SU-DHL-6 (cell line): ENCODE measurements around the gene MICAL3.

Experiments
- EZH2phosphoT487 ChIP-seq: fragments of 200-600 bp; sonication (generic), shearing (Covaris generic); conservative IDR thresholded peaks from 2 replicates; pipeline ENCODE4 v1.6.1; 2018; ENCODE audit warnings: mild to moderate bottlenecking, antibody characterized with exemption, low read length, moderate library complexity, mixed read lengths
- TF ChIP-seq, protein P1 (sequence below): fragments of 200-600 bp; sonication (generic); IDR thresholded peaks from one replicate; pipeline ENCODE4 v1.5.1; 2017; ENCODE audit warnings: antibody characterized with exemption, mild to moderate bottlenecking, low read length, moderate library complexity; ENCODE audit not compliant: insufficient read depth, poor library complexity, severe bottlenecking

DNA sequence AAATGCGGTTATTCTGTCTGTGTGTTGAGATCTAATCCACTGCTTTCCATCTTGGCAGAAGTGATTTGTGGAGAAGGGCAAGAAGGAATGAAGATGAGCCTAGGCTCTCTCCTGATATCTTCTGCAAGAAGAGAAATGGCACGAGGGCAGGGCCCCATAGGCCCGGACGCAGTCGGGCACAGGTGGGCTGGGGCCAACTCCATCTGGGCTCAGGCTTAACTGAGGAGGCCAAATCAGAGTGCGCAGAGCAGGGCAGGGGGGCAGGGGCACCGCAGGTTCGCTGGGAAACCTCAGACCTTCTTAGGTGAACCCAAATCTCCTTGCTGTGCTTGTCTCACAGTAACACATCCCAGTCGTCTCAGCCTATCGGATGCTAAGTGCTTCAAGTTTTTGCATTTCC is 217.3 kb downstream of the MICAL3 start:
- TF ChIP-seq, protein P1, sequence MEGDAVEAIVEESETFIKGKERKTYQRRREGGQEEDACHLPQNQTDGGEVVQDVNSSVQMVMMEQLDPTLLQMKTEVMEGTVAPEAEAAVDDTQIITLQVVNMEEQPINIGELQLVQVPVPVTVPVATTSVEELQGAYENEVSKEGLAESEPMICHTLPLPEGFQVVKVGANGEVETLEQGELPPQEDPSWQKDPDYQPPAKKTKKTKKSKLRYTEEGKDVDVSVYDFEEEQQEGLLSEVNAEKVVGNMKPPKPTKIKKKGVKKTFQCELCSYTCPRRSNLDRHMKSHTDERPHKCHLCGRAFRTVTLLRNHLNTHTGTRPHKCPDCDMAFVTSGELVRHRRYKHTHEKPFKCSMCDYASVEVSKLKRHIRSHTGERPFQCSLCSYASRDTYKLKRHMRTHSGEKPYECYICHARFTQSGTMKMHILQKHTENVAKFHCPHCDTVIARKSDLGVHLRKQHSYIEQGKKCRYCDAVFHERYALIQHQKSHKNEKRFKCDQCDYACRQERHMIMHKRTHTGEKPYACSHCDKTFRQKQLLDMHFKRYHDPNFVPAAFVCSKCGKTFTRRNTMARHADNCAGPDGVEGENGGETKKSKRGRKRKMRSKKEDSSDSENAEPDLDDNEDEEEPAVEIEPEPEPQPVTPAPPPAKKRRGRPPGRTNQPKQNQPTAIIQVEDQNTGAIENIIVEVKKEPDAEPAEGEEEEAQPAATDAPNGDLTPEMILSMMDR, result no peak
- TF ChIP-seq EZH2phosphoT487, result no peak
